NCI-H1417 treated with DMSO at 0.1 percent for 48 hours (cell line): ENCODE data around the gene KRT7.

ENCODE experiments used
- DNase-seq: peaks from one replicate; lab custom pipeline; 2025; lab: John Stamatoyannopoulos, UW

KRT7 gene

GRCh38 chr12:52199294-52199919 lies 33.6 kb upstream of the KRT7 start:
- DNase-seq, result peak; percentile 62

GRCh38 chr12:52200086-52200780 lies 32.8 kb upstream of the KRT7 start:
- no peak for DNase-seq

- DNase-seq, result no peak
Measured at GRCh38 chr12:52200781-52201450, 32.1 kb upstream of the KRT7 start.

GRCh38 chr12:52201451-52201839 lies 31.6 kb upstream of the KRT7 start:
- no peak for DNase-seq

GRCh38 chr12:52202361-52203078 lies 30.5 kb upstream of the KRT7 start:
- DNase-seq, result no peak

GRCh38 chr12:52203079-52203921 lies 29.7 kb upstream of the KRT7 start:
- DNase-seq, result peak; percentile 55

- no peak for DNase-seq
Measured at GRCh38 chr12:52204095-52204930, 28.7 kb upstream of the KRT7 start.

GRCh38 chr12:52204931-52205505 lies 28.0 kb upstream of the KRT7 start:
- no peak for DNase-seq

GRCh38 chr12:52205612-52206303 lies 27.3 kb upstream of the KRT7 start:
- no peak for DNase-seq

- DNase-seq, result no peak
Measured at GRCh38 chr12:52206304-52207040, 26.6 kb upstream of the KRT7 start.

GRCh38 chr12:52207106-52207505 lies 25.9 kb upstream of the KRT7 start:
- DNase-seq, result no peak

- no peak for DNase-seq
Measured at GRCh38 chr12:52207895-52208294, 25.1 kb upstream of the KRT7 start.

- no peak for DNase-seq
Measured at GRCh38 chr12:52208424-52209165, 24.4 kb upstream of the KRT7 start.

- DNase-seq, result no peak
Measured at GRCh38 chr12:52209321-52209720, 23.7 kb upstream of the KRT7 start.

- DNase-seq, result no peak
Measured at GRCh38 chr12:52210186-52210924, 22.7 kb upstream of the KRT7 start.

- DNase-seq, result no peak
Measured at GRCh38 chr12:52210925-52211650, 22.0 kb upstream of the KRT7 start.
